Measurements from ENCODE around the gene IMP3.
A peak's percentile ranks its signal among the peaks of the same experiment; 100 is the strongest.

GRCh38 chr15:75620841-75621391 lies 19.1 kb downstream of the IMP3 start:
- TF ChIP-seq CTCF (IDR thresholded peaks at IDR 0.05 in 8 of 11, conservative IDR thresholded peaks at IDR 0.05 in 3 of 11) = peak in 1 of 11 experiments; percentile 15
- TF ChIP-seq POLR2AphosphoS5 (IDR thresholded peaks at IDR 0.05) = no peak
